ENCODE data around the gene SNTA1. TPM values are rescaled to one million over a fixed set of nuclear protein-coding genes. Genes with fewer than 3 reads are reported as not detected.

Gene SNTA1
- total and polyA plus RNA-seq, 9 of the 15 experiments (the other 6 are each of a cell fraction or from before 2014, with no cell fraction given), result 1.2 to 40.8 (median 20.3) TPM

- no peak for TF ChIP-seq ZFP36 (IDR thresholded peaks at IDR 0.05; ENCODE audit: low read depth, low read length, partially characterized antibody)
- TF ChIP-seq MEF2D (tag; conservative IDR thresholded peaks at IDR 0.05; ENCODE audit: low read depth), result peak; percentile 99
- no peak for TF ChIP-seq TAF9B (IDR thresholded peaks at IDR 0.05; ENCODE audit: partially characterized antibody)
- TF ChIP-seq SIN3A (IDR thresholded peaks at IDR 0.05; ENCODE audit: borderline replicate concordance in 2 of 2, control insufficient read depth in 1 of 2, low read depth in 2 of 2, low read length in 2 of 2), result no peak
- no peak for TF ChIP-seq NCOA6 (IDR thresholded peaks at IDR 0.05)
- TF ChIP-seq PHTF2 (CRISPR knock-in tag; IDR thresholded peaks at IDR 0.05), result no peak
- TF ChIP-seq CREM (IDR thresholded peaks at IDR 0.05; ENCODE audit: low read depth), result peak; percentile 84
- no peak for TF ChIP-seq SRSF3 (IDR thresholded peaks at IDR 0.05; ENCODE audit: insufficient read depth, low read length)
- TF ChIP-seq MEIS2 (IDR thresholded peaks at IDR 0.05; ENCODE audit: partially characterized antibody), result peak; percentile 40
- TF ChIP-seq RBM22 (IDR thresholded peaks at IDR 0.05; ENCODE audit: low read depth, low read length, poor library complexity, severe bottlenecking), result no peak
- TF ChIP-seq CEBPG (CRISPR knock-in tag; IDR thresholded peaks at IDR 0.05), result peak; percentile 32; the same call in 1 of the 2 replicates
- no peak for TF ChIP-seq CEBPG (tag; conservative IDR thresholded peaks at IDR 0.05 in 1 of 2, IDR thresholded peaks at IDR 0.05 in 1 of 2)
- no peak for TF ChIP-seq ZNF717 (CRISPR knock-in tag; IDR thresholded peaks at IDR 0.05)
- TF ChIP-seq CBX2 (IDR thresholded peaks at IDR 0.05; ENCODE audit: insufficient read depth, low read length, poor library complexity, severe bottlenecking), result no peak
- peak; percentile 76 for TF ChIP-seq ZNF766 (CRISPR knock-in tag; conservative IDR thresholded peaks at IDR 0.05)
- TF ChIP-seq, protein P1, sequence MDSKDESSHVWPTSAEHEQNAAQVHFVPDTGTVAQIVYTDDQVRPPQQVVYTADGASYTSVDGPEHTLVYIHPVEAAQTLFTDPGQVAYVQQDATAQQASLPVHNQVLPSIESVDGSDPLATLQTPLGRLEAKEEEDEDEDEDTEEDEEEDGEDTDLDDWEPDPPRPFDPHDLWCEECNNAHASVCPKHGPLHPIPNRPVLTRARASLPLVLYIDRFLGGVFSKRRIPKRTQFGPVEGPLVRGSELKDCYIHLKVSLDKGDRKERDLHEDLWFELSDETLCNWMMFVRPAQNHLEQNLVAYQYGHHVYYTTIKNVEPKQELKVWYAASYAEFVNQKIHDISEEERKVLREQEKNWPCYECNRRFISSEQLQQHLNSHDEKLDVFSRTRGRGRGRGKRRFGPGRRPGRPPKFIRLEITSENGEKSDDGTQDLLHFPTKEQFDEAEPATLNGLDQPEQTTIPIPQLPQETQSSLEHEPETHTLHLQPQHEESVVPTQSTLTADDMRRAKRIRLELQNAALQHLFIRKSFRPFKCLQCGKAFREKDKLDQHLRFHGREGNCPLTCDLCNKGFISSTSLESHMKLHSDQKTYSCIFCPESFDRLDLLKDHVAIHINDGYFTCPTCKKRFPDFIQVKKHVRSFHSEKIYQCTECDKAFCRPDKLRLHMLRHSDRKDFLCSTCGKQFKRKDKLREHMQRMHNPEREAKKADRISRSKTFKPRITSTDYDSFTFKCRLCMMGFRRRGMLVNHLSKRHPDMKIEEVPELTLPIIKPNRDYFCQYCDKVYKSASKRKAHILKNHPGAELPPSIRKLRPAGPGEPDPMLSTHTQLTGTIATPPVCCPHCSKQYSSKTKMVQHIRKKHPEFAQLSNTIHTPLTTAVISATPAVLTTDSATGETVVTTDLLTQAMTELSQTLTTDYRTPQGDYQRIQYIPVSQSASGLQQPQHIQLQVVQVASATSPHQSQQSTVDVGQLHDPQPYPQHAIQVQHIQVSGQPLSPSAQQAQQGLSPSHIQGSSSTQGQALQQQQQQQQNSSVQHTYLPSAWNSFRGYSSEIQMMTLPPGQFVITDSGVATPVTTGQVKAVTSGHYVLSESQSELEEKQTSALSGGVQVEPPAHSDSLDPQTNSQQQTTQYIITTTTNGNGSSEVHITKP (IDR thresholded peaks at IDR 0.05; ENCODE audit: partially characterized antibody), result no peak
- TF ChIP-seq ZKSCAN1 (IDR thresholded peaks at IDR 0.05; ENCODE audit: low read depth, low read length), result no peak
- TF ChIP-seq NFATC3 (IDR thresholded peaks at IDR 0.05), result peak; percentile 35; the same call in 1 of the 2 replicates
- TF ChIP-seq, protein P2, sequence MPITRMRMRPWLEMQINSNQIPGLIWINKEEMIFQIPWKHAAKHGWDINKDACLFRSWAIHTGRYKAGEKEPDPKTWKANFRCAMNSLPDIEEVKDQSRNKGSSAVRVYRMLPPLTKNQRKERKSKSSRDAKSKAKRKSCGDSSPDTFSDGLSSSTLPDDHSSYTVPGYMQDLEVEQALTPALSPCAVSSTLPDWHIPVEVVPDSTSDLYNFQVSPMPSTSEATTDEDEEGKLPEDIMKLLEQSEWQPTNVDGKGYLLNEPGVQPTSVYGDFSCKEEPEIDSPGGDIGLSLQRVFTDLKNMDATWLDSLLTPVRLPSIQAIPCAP (CRISPR knock-in tag; IDR thresholded peaks at IDR 0.05; ENCODE audit: borderline replicate concordance), result no peak
- no peak for TF ChIP-seq ZNF253 (CRISPR knock-in tag; conservative IDR thresholded peaks at IDR 0.05)
- no peak for TF ChIP-seq POLR2B (IDR thresholded peaks at IDR 0.05; ENCODE audit: low read depth, partially characterized antibody)
- no peak for TF ChIP-seq CEBPB (tag; IDR thresholded peaks at IDR 0.05)
- no peak for TF ChIP-seq PURB (CRISPR knock-in tag; IDR thresholded peaks at IDR 0.05; ENCODE audit: low read depth)
Measured at GRCh38 chr20:33419140-33419974, 24.2 kb downstream of the SNTA1 start (continued).
